Mesendoderm (in vitro differentiated cells): Measurements from ENCODE around the gene SLC25A34.

Experiments
- DNase-seq: peaks from one replicate; pipeline ENCODE4 v3.0.0; 2013
- H2AK5ac ChIP-seq: 2 replicates; pipeline ENCODE4 v1.6.1; 2013; ENCODE audit warnings: low read length, inconsistent platforms
- H2BK120ac ChIP-seq: 2 replicates; pipeline ENCODE4 v1.6.1; 2013; ENCODE audit warnings: low read depth, mild to moderate bottlenecking, low read length, moderate library complexity, mixed read lengths
- H2BK15ac ChIP-seq: replicated peaks from 2 replicates; pipeline ENCODE4 v1.6.1; 2013; ENCODE audit warnings: low read depth, mild to moderate bottlenecking, moderate library complexity
- H2BK5ac ChIP-seq: 2 replicates; pipeline ENCODE4 v1.6.1; 2013; ENCODE audit warnings: low read length, inconsistent platforms
- H3K18ac ChIP-seq: 2 replicates; pipeline ENCODE4 v1.6.1; 2013; ENCODE audit warnings: mild to moderate bottlenecking, low read length, mixed read lengths
- H3K23ac ChIP-seq: one replicate; pipeline ENCODE4 v1.6.1; 2013; ENCODE audit warnings: low read length
- H3K27ac ChIP-seq: 2 replicates; pipeline ENCODE4 v1.5.1; 2013; ENCODE audit warnings: low read depth, mild to moderate bottlenecking, inconsistent platforms, low read length, moderate library complexity
- H3K27me3 ChIP-seq: 2 replicates; pipeline ENCODE4 v1.6.1; 2013; ENCODE audit warnings: low read length, control low read depth, mild to moderate bottlenecking, inconsistent platforms; ENCODE audit not compliant: insufficient read depth, poor library complexity
- H3K36me3 ChIP-seq: 2 replicates; pipeline ENCODE4 v1.6.1; 2013; ENCODE audit warnings: low read length, inconsistent platforms; ENCODE audit not compliant: control insufficient read depth, insufficient read depth
- H3K4ac ChIP-seq: one replicate; pipeline ENCODE4 v1.6.1; 2013; ENCODE audit warnings: low read depth, mild to moderate bottlenecking, low read length, moderate library complexity
- H3K4me1 ChIP-seq: 2 replicates; pipeline ENCODE4 v1.6.1; 2013; ENCODE audit warnings: low read depth, low read length, inconsistent platforms; ENCODE audit not compliant: control insufficient read depth
- H3K4me2 ChIP-seq: 2 replicates; pipeline ENCODE4 v1.6.1; 2013; ENCODE audit warnings: low read length
- H3K4me3 ChIP-seq: 2 replicates; pipeline ENCODE4 v1.5.1; 2013; ENCODE audit warnings: mild to moderate bottlenecking, low read length
- H3K56ac ChIP-seq: one replicate; pipeline ENCODE4 v1.6.1; 2013; ENCODE audit warnings: low read length
- H3K79me1 ChIP-seq: 2 replicates; pipeline ENCODE4 v1.6.1; 2013; ENCODE audit warnings: low read length, inconsistent platforms
- H3K79me2 ChIP-seq: 2 replicates; pipeline ENCODE4 v1.6.1; 2013; ENCODE audit warnings: mild to moderate bottlenecking, low read length; ENCODE audit not compliant: control insufficient read depth, insufficient read depth
- H3K9ac ChIP-seq: 2 replicates; pipeline ENCODE4 v1.6.1; 2013; ENCODE audit warnings: low read length, inconsistent platforms
- H4K5ac ChIP-seq: one replicate; pipeline ENCODE4 v1.6.1; 2013; ENCODE audit warnings: low read length
- H4K8ac ChIP-seq: one replicate; pipeline ENCODE4 v1.6.1; 2013; ENCODE audit warnings: low read depth, mild to moderate bottlenecking, control low read depth, low read length, moderate library complexity
- WGBS: extraction: QIAGEN DNeasy Blood & Tissue Kit; methylation state at CpG from one replicate; pipeline ENCODE4 v1.1.7; 2013; ENCODE audit warnings: low lambda C conversion rate, missing lambda C conversion rate; ENCODE audit not compliant: insufficient coverage; ENCODE audit errors: extremely low coverage; 5-methylcytosine and 5-hydroxymethylcytosine counted together

Gene SLC25A34

GRCh38 chr1:15731735-15732685 lies 4.0 kb upstream of the SLC25A34 start:
- H3K79me2 ChIP-seq: no peaks in the 10 kb centered on the region
- no peak overlapping the region for H3K9ac ChIP-seq
- H2AK5ac ChIP-seq: no peak overlapping the region
- H4K5ac ChIP-seq: no peak overlapping the region
- H3K56ac ChIP-seq: no peak overlapping the region
- H3K36me3 ChIP-seq: peaks cover 6% of the 10 kb centered on the region
- H3K18ac ChIP-seq: no peak overlapping the region
- H4K8ac ChIP-seq: no peak overlapping the region
- WGBS: no CpG with 5 or more reads among the region's 39 CpGs
- H3K27ac ChIP-seq: no peak overlapping the region
- no peak overlapping the region for H3K23ac ChIP-seq
- H3K4ac ChIP-seq: no peak overlapping the region
- no peak for DNase-seq
- H3K4me2 ChIP-seq: no peak overlapping the region
- H2BK120ac ChIP-seq: no peak overlapping the region
- H3K27me3 ChIP-seq: no peaks in the 10 kb centered on the region
- no peak overlapping the region for H2BK15ac ChIP-seq
- no peaks in the 10 kb centered on the region for H3K4me1 ChIP-seq
- no peak overlapping the region for H2BK5ac ChIP-seq
- no peak overlapping the region for H3K4me3 ChIP-seq
- no peaks in the 10 kb centered on the region for H3K79me1 ChIP-seq

GRCh38 chr1:15732686-15733081 lies 3.4 kb upstream of the SLC25A34 start:
- Histone ChIP-seq H3K79me2 (no peaks in the 10 kb centered on the region), H3K4me3 (no peak overlapping the region), H3K27me3 (no peaks in the 10 kb centered on the region), H2BK15ac (no peak overlapping the region), H2AK5ac (no peak overlapping the region), H2BK120ac (no peak overlapping the region), H3K18ac (no peak overlapping the region), H3K23ac (no peak overlapping the region), H3K4me2 (no peak overlapping the region), H2BK5ac (no peak overlapping the region), H3K4ac (no peak overlapping the region), H3K4me1 (no peaks in the 10 kb centered on the region), H4K8ac (no peak overlapping the region), H4K5ac (no peak overlapping the region), H3K27ac (no peak overlapping the region), H3K9ac (no peak overlapping the region), H3K79me1 (no peaks in the 10 kb centered on the region), H3K36me3 (peaks cover 6% of the 10 kb centered on the region), H3K56ac (no peak overlapping the region)
- DNase-seq: no peak
- no CpG with 5 or more reads among the region's 7 CpGs for WGBS

GRCh38 chr1:15733218-15733725 lies 2.8 kb upstream of the SLC25A34 start:
- H3K4ac ChIP-seq: no peak overlapping the region

GRCh38 chr1:15733726-15734226 lies 2.3 kb upstream of the SLC25A34 start:
- Histone ChIP-seq H2BK5ac (no peak overlapping the region), H2AK5ac (no peak overlapping the region), H3K23ac (no peak overlapping the region), H3K18ac (no peak overlapping the region), H3K9ac (no peak overlapping the region), H3K4ac (no peak overlapping the region), H4K5ac (no peak overlapping the region), H3K4me3 (no peak overlapping the region), H2BK120ac (no peak overlapping the region), H4K8ac (no peak overlapping the region), H3K4me1 (no peaks in the 10 kb centered on the region), H3K4me2 (no peak overlapping the region), H3K79me1 (no peaks in the 10 kb centered on the region), H3K27ac (no peak overlapping the region), H3K36me3 (peaks cover 2% of the 10 kb centered on the region), H3K56ac (no peak overlapping the region), H3K79me2 (no peaks in the 10 kb centered on the region), H3K27me3 (no peaks in the 10 kb centered on the region), H2BK15ac (no peak overlapping the region)
- no peak for DNase-seq
- no CpG with 5 or more reads among the region's 27 CpGs for WGBS

More at GRCh38 chr1:15733218-15733725, 2.8 kb upstream of the SLC25A34 start:
- H3K18ac ChIP-seq: no peak overlapping the region
- no peak overlapping the region for H3K9ac ChIP-seq
- DNase-seq: no peak
- no peak overlapping the region for H3K56ac ChIP-seq
- H2BK120ac ChIP-seq: no peak overlapping the region
- no peaks in the 10 kb centered on the region for H3K4me1 ChIP-seq
- H2BK15ac ChIP-seq: no peak overlapping the region
- no CpG with 5 or more reads among the region's 11 CpGs for WGBS
- no peak overlapping the region for H4K8ac ChIP-seq
- no peak overlapping the region for H3K4me2 ChIP-seq
- no peaks in the 10 kb centered on the region for H3K79me1 ChIP-seq
- H3K27ac ChIP-seq: no peak overlapping the region
- H4K5ac ChIP-seq: no peak overlapping the region
- peaks cover 3% of the 10 kb centered on the region for H3K36me3 ChIP-seq
- no peak overlapping the region for H3K4me3 ChIP-seq
- H3K27me3 ChIP-seq: no peaks in the 10 kb centered on the region
- no peak overlapping the region for H3K23ac ChIP-seq
- H3K79me2 ChIP-seq: no peaks in the 10 kb centered on the region
- no peak overlapping the region for H2AK5ac ChIP-seq
- H2BK5ac ChIP-seq: no peak overlapping the region

- H3K36me3 ChIP-seq: peaks cover 2% of the 10 kb centered on the region
- H3K27ac ChIP-seq: no peak overlapping the region
Measured at GRCh38 chr1:15734296-15734695, 1.8 kb upstream of the SLC25A34 start.

More at GRCh38 chr1:15734296-15734695, 1.8 kb upstream of the SLC25A34 start:
- Histone ChIP-seq H3K18ac (no peak overlapping the region), H3K79me1 (no peaks in the 10 kb centered on the region), H3K56ac (no peak overlapping the region), H3K4me3 (no peak overlapping the region), H3K9ac (no peak overlapping the region), H2BK5ac (no peak overlapping the region), H3K23ac (no peak overlapping the region), H2BK120ac (no peak overlapping the region), H4K5ac (no peak overlapping the region), H3K79me2 (no peaks in the 10 kb centered on the region), H2AK5ac (no peak overlapping the region), H3K4ac (no peak overlapping the region), H2BK15ac (no peak overlapping the region), H4K8ac (no peak overlapping the region), H3K27me3 (no peaks in the 10 kb centered on the region), H3K4me2 (no peak overlapping the region), H3K4me1 (no peaks in the 10 kb centered on the region)
- WGBS: no CpG with 5 or more reads among the region's 13 CpGs
- DNase-seq: no peak
